GM12892 (cell line): ENCODE results near the gene POLR3A.
"Not testable (repeated sequence)": the region's sequence is repeated elsewhere in the genome, so short reads cannot be mapped to it uniquely, and the experiment has no call there.

Source experiments
- POLR2A ChIP-seq: IDR thresholded peaks from 2 replicates; pipeline ENCODE4 v1.6.1; 2011; ENCODE audit warnings: low read depth, low read length, control low read depth
- POLR2AphosphoS5 ChIP-seq: IDR thresholded peaks from 2 replicates; pipeline ENCODE4 v1.6.1; 2011; ENCODE audit warnings: low read depth, low read length, control low read depth

DNA sequence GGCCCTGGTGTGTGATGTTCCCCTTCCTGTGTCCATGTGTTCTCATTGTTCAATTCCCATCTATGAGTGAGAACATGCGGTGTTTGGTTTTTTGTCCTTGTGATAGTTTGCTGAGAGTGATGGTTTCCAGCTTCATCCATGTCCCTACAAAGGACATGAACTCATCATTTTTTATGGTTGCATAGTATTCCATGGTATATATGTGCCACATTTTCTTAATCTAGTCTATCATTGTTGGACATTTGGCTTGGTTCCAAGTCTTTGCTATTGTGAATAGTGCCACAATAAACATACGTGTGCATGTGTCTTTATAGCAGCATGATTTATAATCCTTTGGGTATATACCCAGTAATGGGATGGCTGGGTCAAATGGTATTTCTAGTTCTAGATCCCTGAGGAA, 35.6 kb upstream of the POLR3A start:
- not testable (repeated sequence) for TF ChIP-seq POLR2AphosphoS5, POLR2A
